Measurements from ENCODE around the gene FBXW11. TPM values are rescaled to one million over a fixed set of nuclear protein-coding genes. Genes with fewer than 3 reads are reported as not detected.

FBXW11 gene
- total and polyA plus RNA-seq, 10 of the 15 experiments (the other 5 are each of a cell fraction or from before 2014, with no cell fraction given): 4.3 to 61.5 (median 40.0) TPM

DNA sequence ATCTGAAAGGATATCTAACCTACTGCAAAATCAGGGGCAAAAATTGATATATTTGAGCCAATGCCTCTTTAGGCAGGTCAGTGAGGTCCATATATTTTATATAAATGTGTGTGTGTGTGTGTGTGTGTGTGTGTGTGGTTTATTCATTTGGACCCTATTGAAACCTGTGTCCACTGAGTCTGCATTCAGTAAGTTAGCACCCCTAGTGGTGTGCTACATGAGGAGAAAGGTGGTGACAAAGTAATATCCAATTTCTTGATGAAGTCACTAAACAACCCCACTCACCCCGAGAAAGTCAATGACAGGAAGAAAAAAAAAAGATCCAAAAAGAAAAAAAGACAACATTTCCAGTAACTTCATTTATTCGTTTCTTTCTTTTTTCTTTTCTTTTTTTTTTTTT, 4.1 kb downstream of the FBXW11 start:
- intact Hi-C loops (cut with micrococcal nuclease; ENCODE audit: unreplicated experiment) (loop anchor here (5.0 to 10.0 kb wide), 3 partner anchors 40 to 588 kb away; partner anchors contain the start of gene FGF18), in situ Hi-C loops (cut with MboI) (no loop called here)
- CTCF ChIA-PET: interaction anchor here (0.6 to 1.0 kb wide), 2 partner anchors 58 to 90 kb away, joined by 3 to 4 read pairs; no protein-coding TSS in a partner anchor
- FAIRE-seq (peak; percentile 27), ATAC-seq (peak; percentile 18), DNase-seq (ENCODE audit: low read depth, low spot score) (no peak)
- H4K20me1 ChIP-seq (ENCODE audit: control insufficient read depth, insufficient read depth): no peaks in the 10 kb centered on the region
- H3K9ac ChIP-seq (ENCODE audit: control insufficient read depth, insufficient read depth, low read length): no peak overlapping the region
- H3K9me3 ChIP-seq (replicated peaks; ENCODE audit: control insufficient read depth, insufficient read depth, low read length): no peaks in the 10 kb centered on the region
- peaks cover 97% of the 10 kb centered on the region for H3K79me2 ChIP-seq (ENCODE audit: control insufficient read depth, insufficient read depth, low read length)
- H3K4me3 ChIP-seq: no peak overlapping the region
- POLR2A ChIA-PET: no interaction called here
- 0% methylated on average over 2 of the region's 2 CpGs for WGBS (ENCODE audit: insufficient coverage, insufficient replicate concordance, low lambda C conversion rate, missing lambda C conversion rate)
- no peaks in the 10 kb centered on the region for H3K27me3 ChIP-seq (replicated peaks in 1 of 2; ENCODE audit: control insufficient read depth in 2 of 2, insufficient read depth in 2 of 2, low read length in 1 of 2)
- H2AFZ ChIP-seq (ENCODE audit: control insufficient read depth, low read depth, low read length): no peak overlapping the region
- H3K4me2 ChIP-seq (ENCODE audit: control insufficient read depth, insufficient read depth): peak overlapping the region; percentile 46
- RAD21 ChIA-PET (ENCODE audit: unreplicated experiment): interaction anchor here (0.7 kb wide), 1 partner anchor 91 kb away, joined by 3 read pairs; no protein-coding TSS in a partner anchor
- no peak overlapping the region for H3K27ac ChIP-seq (ENCODE audit: control insufficient read depth, insufficient read depth)
- H3K4me1 ChIP-seq (ENCODE audit: control insufficient read depth, insufficient read depth, low read length): peaks cover 40% of the 10 kb centered on the region
- SMC1A ChIA-PET (ENCODE audit: uncharacterized antibody, unreplicated experiment): no interaction called here
- no peaks in the 10 kb centered on the region for H3K36me3 ChIP-seq (ENCODE audit: control insufficient read depth in 2 of 2, insufficient read depth in 2 of 2, low read length in 1 of 2)
- TF ChIP-seq RAD21 (IDR thresholded peaks at IDR 0.05; ENCODE audit: insufficient read depth, low read depth, low read length) (peak; percentile 64), MYB (IDR thresholded peaks at IDR 0.05; ENCODE audit: borderline replicate concordance, low read depth, low read length) (no peak), NBN (IDR thresholded peaks at IDR 0.05) (0 out of 2 replicates have a peak, but pooled peaks have one; percentile 10), CREM (IDR thresholded peaks at IDR 0.05; ENCODE audit: low read depth) (no peak), RUNX3 (IDR thresholded peaks at IDR 0.05; ENCODE audit: low read length) (peak; percentile 54), RELA (IDR thresholded peaks at IDR 0.05; ENCODE audit: borderline replicate concordance, partially characterized antibody) (no peak), NRF1 (conservative IDR thresholded peaks at IDR 0.05; ENCODE audit: low read depth, low read length) (no peak)
- TF ChIP-seq, protein P1, sequence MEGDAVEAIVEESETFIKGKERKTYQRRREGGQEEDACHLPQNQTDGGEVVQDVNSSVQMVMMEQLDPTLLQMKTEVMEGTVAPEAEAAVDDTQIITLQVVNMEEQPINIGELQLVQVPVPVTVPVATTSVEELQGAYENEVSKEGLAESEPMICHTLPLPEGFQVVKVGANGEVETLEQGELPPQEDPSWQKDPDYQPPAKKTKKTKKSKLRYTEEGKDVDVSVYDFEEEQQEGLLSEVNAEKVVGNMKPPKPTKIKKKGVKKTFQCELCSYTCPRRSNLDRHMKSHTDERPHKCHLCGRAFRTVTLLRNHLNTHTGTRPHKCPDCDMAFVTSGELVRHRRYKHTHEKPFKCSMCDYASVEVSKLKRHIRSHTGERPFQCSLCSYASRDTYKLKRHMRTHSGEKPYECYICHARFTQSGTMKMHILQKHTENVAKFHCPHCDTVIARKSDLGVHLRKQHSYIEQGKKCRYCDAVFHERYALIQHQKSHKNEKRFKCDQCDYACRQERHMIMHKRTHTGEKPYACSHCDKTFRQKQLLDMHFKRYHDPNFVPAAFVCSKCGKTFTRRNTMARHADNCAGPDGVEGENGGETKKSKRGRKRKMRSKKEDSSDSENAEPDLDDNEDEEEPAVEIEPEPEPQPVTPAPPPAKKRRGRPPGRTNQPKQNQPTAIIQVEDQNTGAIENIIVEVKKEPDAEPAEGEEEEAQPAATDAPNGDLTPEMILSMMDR (IDR thresholded peaks at IDR 0.05 in 2 of 3, conservative IDR thresholded peaks at IDR 0.05 in 1 of 3; ENCODE audit: control insufficient read depth in 2 of 3, extremely low read depth in 1 of 3, insufficient read depth in 1 of 3, low read depth in 3 of 3, low read length in 3 of 3): peak; percentile 56 to 69 (median 62)
- no TSS peak for BruUV-seq (replicated peaks)
